NCI-H748 (cell line): ENCODE results near the gene SORCS2.

Experiments
- DNase-seq: peaks from one replicate; lab custom pipeline; 2025; ENCODE audit not compliant: unreplicated experiment; lab: John Stamatoyannopoulos, UW

The SORCS2 gene

GRCh38 chr4:7185487-7186030, 6.8 kb upstream of the SORCS2 start:
- no peak for DNase-seq

DNA sequence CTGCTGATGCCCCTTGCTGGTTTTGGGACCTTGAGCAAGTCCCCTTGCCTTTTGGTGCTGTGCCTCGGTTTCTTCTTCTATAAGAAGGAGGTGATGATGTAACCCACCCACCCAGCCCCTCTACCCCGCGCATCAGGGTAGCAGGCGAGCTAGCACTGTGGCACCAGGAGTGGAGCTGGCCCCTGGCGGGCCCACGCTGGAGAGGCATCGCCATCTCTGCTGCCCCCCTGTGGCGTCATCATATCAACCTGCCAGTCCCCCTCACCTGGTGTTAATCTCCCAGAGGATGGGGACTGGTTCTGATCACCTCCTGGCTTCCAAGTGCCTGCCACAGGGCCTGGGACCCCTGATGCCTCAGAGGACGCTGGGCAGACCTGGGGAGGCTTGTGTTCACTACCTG, 6.3 kb upstream of the SORCS2 start:
- DNase-seq: peak; percentile 31

- no peak for DNase-seq
Observed at GRCh38 chr4:7186516-7187167, 5.7 kb upstream of the SORCS2 start.

GRCh38 chr4:7187168-7187535, 5.2 kb upstream of the SORCS2 start:
- no peak for DNase-seq

- DNase-seq: no peak
Observed at GRCh38 chr4:7187691-7188090, 4.6 kb upstream of the SORCS2 start.

GRCh38 chr4:7189066-7189465, 3.3 kb upstream of the SORCS2 start:
- DNase-seq: no peak

- DNase-seq: peak; percentile 36
Observed at GRCh38 chr4:7189475-7190277, 2.7 kb upstream of the SORCS2 start.

DNA sequence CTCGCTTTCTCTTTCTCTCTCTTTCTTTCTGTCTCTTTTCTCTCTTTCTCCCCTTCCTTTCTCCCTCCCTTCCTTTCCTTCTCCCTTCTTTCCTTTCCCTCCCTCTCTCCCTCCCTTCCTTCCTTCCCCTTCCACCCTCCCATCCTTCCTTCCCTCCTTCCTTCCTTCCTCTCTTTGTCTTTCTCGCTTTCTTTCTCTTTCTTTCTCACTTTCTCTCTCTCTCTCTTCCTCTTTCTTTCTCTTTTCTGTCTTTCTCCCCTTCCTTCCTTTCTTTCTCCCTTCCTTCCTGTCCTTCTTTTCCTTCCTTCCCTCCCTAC, 2.1 kb upstream of the SORCS2 start:
- DNase-seq: no peak

- no peak for DNase-seq
Observed at GRCh38 chr4:7190691-7191545, 1.4 kb upstream of the SORCS2 start.

DNA sequence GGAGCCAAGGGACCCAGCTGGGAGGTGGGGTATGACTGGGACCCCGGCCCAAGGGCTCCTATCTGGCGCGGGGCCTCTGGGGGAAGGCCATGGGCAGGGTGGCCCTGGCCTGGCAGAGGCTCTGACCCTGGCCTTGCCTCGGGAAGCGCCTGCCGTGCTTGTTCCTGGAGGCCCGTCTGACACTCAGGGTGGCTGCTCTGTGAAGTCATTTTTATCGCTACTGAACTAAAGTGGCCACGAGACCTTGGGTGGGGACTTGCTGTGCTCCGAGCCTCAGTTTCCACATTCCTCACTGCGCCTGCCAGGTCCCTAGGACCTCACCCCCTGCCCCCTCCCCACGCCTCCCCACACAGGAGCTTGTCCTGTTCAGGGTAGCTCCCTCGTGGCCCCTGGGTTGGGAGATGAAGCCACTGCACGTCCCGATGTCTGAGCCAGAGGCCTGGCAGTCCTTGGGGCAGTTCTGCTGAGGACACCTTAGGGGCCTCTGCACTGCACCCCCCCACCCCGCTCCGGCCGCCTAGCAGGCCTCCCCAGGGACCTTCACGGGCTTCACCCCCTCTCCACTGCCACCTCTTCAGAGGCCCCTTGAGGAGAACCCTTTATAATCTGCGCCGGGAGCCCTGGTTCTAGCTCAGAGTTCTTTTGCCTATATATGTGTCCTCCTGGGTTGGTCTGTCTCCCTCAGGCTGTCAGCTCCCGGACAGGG, 639 bp upstream of the SORCS2 start:
- DNase-seq: no peak

- peak; percentile 50 for DNase-seq
Observed at GRCh38 chr4:7193030-7193958, 956 bp downstream of the SORCS2 start.

- DNase-seq: peak; percentile 35
Observed at GRCh38 chr4:7194251-7195140, 2.2 kb downstream of the SORCS2 start.

- DNase-seq: no peak
Observed at GRCh38 chr4:7195141-7195515, 2.8 kb downstream of the SORCS2 start.

- DNase-seq: no peak
Observed at GRCh38 chr4:7195546-7196287, 3.4 kb downstream of the SORCS2 start.

- no peak for DNase-seq
Observed at GRCh38 chr4:7196288-7196651, 3.9 kb downstream of the SORCS2 start.

DNA sequence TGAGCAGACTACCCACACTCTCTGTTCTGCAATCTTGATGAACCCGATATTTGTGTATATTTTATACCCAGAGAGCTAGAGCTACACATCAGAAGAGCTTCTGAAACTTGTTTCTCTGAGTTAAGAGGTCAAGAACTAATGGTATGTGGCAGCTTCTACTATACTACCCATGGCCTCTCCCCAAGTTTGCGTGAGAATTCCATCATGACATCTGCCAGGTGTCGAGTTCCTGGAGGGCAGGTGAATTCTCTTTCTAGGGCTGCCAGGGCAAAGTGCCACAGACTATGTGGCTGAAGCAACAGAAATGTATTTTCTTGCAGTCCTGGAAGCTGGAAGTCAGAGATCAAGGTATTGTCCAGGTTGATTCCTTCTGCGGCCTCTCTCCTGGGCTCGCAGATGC, 4.4 kb downstream of the SORCS2 start:
- no peak for DNase-seq

- DNase-seq: no peak
Observed at GRCh38 chr4:7197910-7198309, 5.6 kb downstream of the SORCS2 start.

- DNase-seq: no peak
Observed at GRCh38 chr4:7198440-7199128, 6.2 kb downstream of the SORCS2 start.
